GM21360 (cell line): ENCODE measurements around the gene NXPH2.

Experiments
- ATAC-seq: cut with Tn5 transposase; IDR thresholded peaks from one replicate; pipeline ENCODE4 v1.9.1; 2021; ENCODE audit warnings: mild to moderate bottlenecking, moderate library complexity; ENCODE audit not compliant: unreplicated experiment

NXPH2 gene

GRCh38 chr2:138640921-138641676 lies 139.1 kb downstream of the NXPH2 start:
- no peak for ATAC-seq

GRCh38 chr2:138637686-138638085 lies 142.5 kb downstream of the NXPH2 start:
- no peak for ATAC-seq

GRCh38 chr2:138637061-138637460 lies 143.1 kb downstream of the NXPH2 start:
- ATAC-seq: no peak

GRCh38 chr2:138633049-138633448 lies 147.1 kb downstream of the NXPH2 start:
- ATAC-seq: no peak

- no peak for ATAC-seq
These were observed 148.0 kb downstream of the NXPH2 start for GRCh38 chr2:138632066-138632620.

GRCh38 chr2:138630164-138630563 lies 150.0 kb downstream of the NXPH2 start:
- ATAC-seq: no peak

- ATAC-seq: no peak
These were observed 154.0 kb downstream of the NXPH2 start for GRCh38 chr2:138626148-138626547.

GRCh38 chr2:138622613-138623012 lies 157.6 kb downstream of the NXPH2 start:
- ATAC-seq: no peak

GRCh38 chr2:138621139-138621538 lies 159.1 kb downstream of the NXPH2 start:
- ATAC-seq: no peak

- no peak for ATAC-seq
These were observed 159.8 kb downstream of the NXPH2 start for GRCh38 chr2:138620431-138620830.
